Measurements from ENCODE around the gene VGLL4.

VGLL4 gene

DNA sequence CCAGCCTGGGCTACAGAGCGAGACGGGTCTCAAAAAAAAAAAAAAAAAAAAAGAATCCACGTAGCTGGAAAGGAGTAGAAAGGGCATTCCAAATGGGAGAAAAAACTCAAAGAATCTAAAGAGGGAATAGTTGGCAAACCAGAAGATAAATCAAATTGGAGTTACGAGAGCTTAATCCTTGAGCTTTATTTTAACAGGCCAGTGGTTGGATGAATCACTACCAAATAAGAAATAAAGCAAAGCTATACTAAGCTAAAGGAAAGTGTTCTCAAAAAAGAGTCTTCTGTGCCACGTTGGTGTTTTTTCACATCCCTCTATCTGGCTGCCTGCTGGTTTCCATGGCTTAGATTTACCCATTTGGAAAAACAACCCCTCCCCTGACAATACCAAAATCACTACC, 14.0 kb downstream of the VGLL4 start:
- no peak for DNase-seq

DNA sequence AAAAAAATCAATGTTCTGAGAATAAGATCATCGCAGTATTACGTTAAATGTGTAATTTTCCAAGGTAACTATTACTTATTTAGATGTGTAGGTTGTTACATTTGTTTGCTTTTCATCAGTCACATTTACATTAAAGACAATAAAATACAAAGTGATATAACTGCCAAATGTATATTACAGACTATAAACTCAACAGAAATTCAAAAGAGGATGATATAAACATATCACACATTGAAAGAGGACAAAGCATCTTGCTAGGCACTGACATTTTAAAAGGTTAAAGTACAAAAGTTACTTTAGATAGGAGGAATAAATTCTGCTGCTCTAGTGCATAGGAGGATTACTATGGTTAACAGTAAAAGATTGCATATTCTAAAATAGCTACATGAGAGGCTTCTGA, 16.1 kb downstream of the VGLL4 start:
- DNase-seq = no peak

- DNase-seq = no peak
Observed at GRCh38 chr3:11626084-11626463, 17.6 kb downstream of the VGLL4 start.

- no peak for DNase-seq
Observed at GRCh38 chr3:11625376-11626083, 18.2 kb downstream of the VGLL4 start.

DNA sequence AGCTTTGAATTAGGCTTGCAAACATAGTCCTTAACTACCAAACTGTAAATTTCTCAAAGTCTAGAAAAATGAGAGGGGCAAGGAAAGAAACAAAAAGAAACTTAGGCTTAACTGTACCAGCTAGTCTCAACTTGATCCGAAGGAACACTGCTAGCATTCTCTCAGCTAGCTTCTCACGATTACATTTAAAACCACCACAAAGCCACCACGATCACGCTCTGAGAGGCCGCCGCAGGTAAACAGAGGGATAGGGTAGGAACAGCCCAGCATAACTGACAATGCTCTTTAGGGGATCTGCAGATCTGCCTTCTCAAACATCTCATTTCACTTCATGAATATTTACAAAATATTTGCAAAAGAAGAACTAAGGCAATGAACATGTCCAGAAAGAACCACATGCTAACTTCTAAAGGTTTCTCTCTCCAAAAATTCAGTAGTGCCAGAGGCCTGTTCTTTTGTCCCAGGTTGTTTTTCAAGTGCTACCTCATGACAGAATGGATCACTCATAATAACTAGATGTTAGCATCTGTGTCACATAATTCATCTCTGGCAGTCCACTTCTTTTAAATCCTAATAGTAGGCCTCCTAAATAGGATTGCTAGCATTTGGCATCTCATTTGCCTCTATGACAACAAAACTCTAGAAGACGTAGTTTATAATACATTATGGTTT, 18.9 kb downstream of the VGLL4 start:
- DNase-seq = no peak

DNA sequence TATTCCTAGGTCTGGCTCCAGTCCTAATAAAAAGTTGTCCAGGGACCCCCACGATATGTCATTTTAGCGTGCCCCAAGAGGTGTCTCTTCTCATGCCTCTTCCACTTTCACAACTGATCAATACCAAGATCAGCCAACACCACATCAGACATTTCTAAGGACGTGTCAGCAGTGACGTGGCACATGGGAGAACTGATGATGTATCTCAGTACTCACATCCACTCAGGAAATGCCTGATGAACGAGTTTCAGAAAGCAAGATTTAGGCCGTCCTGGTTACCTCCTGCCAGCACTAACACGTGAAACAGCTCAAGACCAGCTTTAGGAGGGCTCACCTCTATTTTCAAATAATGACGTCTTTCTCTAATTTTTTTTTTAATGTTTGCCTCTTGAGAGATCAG, 19.6 kb downstream of the VGLL4 start:
- no peak for DNase-seq

DNA sequence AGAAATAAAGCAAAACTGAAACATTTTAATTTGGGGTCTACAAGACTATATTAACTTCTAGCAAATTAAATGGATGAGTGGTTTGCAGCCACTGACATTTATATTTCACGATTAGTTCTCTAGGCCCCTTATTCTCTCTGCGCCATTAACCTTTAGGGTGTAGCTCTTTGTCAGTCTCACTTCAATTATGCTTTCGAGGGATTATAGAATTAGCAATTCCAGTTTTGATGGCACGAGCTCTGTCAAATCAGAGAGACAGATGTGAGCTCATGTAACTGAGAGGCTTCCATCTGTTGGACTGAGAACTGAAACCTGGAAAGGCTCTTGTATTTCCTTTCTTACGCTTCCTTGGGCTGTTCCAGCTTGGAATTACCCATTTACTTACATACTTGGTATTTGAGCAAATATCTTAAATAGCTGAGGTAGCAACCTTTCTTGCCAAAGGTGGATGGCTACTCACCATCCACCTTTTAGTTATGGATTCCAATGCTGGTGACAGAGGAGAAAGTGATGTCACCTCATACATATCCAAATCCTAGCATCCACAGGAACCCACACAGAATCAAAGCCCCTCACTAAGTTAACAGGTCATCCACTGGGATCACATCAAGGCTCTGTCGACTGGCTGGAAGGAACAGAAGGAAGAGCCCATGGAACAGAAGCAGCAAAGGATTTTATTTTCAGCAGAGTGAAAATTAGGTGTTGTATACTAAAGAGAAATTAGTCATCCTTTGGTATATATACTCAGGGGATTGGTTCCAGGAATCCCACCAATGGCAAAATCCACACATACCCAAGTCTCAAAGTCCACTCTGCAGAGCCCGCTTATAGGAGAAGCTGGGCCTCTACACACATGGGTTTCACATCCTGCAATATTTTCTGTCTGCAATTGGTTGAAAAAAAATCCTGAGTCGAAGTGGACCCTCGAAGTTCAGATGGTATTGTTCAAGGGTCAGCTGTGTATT, 20.8 kb downstream of the VGLL4 start:
- no peak for DNase-seq

GRCh38 chr3:11621077-11621476, 22.6 kb downstream of the VGLL4 start:
- DNase-seq = no peak

DNA sequence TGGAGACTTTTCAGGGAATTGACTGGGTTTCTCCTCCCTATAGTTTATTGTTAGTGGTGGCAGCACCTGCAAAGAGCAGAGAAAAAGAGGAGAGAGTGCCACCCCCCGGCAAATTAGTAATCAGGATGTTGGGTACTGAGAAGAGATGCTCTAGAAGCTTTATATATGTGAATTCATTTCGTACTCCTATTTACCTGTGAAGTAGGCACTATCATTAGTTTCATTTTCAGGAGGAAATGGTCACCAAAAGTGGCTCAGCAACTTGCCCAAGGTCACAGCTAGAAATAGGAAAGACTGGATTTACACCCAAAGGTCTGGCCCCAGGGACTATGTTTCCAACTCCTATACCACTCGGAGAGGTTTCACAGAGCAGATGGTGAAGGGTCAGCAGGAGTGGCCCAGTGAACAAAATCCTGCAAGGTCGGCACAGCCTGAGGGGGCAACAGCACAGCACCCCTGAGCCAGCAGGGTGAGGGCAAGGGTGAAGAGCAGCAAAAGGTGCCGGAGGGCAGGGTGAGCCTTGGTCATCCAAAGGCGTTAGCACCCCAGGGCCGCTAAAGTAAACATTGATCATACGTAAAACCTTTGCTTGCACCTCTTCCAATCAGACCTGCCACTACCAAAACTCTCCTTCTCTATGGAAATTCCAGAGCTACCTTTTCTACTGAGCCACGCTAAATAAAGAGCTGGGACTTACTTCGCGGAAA, 23.6 kb downstream of the VGLL4 start:
- no peak for DNase-seq

GRCh38 chr3:11619461-11619860, 24.3 kb downstream of the VGLL4 start:
- DNase-seq = no peak

DNA sequence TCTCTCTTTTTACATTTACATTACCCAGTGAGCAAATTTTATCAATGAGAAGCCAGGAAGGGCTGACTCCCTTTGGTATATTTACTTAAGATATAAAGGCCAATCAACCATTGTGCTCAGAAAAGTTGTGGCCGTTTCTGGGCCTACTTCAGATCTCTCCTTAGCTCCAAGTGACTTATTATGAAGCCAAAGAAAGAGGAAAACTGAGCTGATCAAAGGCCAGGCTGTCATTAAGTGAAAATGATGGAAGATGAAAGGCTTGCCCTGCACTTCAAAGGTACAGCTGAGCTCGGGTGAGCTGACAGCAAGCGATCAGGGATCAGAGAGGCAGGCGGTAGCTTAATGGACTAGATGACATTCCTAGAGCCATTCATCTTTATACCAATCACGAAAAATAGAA, 24.8 kb downstream of the VGLL4 start:
- DNase-seq = no peak

DNA sequence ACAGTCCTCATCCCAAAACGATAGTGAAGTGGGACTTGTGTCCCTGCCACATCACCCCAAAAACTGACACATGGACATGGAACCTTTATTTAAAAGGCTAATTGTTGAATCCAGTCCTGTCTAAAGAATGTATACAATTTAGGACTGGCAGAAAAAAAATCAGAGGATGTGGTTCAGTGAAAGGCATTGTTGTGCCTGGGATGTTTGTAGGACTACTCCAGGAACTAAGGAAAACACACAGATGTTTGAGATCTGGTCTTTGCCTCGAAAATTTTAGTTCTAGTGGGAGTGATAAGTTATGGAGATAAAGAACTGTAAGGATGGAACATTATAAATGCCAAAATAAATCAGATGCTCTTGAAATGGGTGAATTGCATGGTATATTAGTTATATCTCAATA, 27.2 kb downstream of the VGLL4 start:
- DNase-seq = no peak

GRCh38 chr3:11613851-11614487, 29.7 kb downstream of the VGLL4 start:
- DNase-seq = peak in 17 of 58 donors; percentile 25 to 67 (median 38)

GRCh38 chr3:11613319-11613718, 30.4 kb downstream of the VGLL4 start:
- DNase-seq = peak in 2 of 58 donors; percentile 21 to 37

GRCh38 chr3:11612515-11613188, 31.1 kb downstream of the VGLL4 start:
- no peak for DNase-seq

GRCh38 chr3:11611341-11611799, 32.3 kb downstream of the VGLL4 start:
- DNase-seq = no peak

GRCh38 chr3:11610700-11611275, 32.9 kb downstream of the VGLL4 start:
- DNase-seq = no peak

DNA sequence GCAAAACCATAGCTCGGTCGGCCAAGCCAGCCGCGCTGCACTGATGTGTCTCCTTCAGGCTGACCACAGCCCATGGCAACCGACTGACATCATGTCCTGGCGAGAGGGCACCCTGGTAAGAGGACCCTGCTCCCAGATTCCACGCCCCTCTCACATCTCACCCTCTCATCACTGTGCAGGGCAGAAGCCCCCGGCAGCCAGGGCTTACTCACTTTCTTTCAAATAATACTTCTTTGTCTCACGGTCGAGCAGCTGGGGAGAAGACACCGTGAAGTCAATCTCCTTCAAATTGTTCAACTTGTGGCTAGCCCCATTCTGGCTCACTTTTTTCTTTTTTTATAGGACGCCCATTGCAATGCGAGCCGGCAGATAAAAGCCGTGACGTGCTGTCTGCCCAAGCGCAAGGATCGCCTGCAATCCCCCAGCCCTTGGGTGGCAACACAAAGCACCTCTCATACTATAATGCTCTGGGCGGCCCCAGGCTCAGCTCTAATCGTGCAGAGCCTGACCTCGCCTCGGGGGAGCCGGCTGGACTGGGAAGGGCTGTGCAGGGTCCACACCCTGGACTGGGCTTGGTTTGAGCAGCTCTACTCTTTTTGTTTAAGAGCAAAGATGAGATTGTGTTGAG, 33.6 kb downstream of the VGLL4 start:
- no peak for DNase-seq

- DNase-seq = no peak
Observed at GRCh38 chr3:11609481-11609880, 34.2 kb downstream of the VGLL4 start.

All from anterior cingulate cortex (tissue), 58 donors.